HG02884 (cell line): ENCODE results near the gene ZFP1.
"Not testable (repeated sequence)": the region's sequence is repeated elsewhere in the genome, so short reads cannot be mapped to it uniquely, and the experiment has no call there.

ENCODE experiments used
- ATAC-seq: cut with Tn5 transposase; IDR thresholded peaks from one replicate; pipeline ENCODE4 v1.9.1; 2021; ENCODE audit warnings: mild to moderate bottlenecking, moderate library complexity; ENCODE audit not compliant: unreplicated experiment

ZFP1 gene

GRCh38 chr16:75203096-75203495 is 54.8 kb downstream of the ZFP1 start:
- no peak for ATAC-seq

- no peak for ATAC-seq
These were observed 55.5 kb downstream of the ZFP1 start for GRCh38 chr16:75203667-75204409.

GRCh38 chr16:75204410-75204758 is 56.1 kb downstream of the ZFP1 start:
- no peak for ATAC-seq

- ATAC-seq = not testable (repeated sequence)
These were observed 56.6 kb downstream of the ZFP1 start for GRCh38 chr16:75204905-75205304.

GRCh38 chr16:75205438-75205837 is 57.1 kb downstream of the ZFP1 start:
- ATAC-seq = not testable (repeated sequence)

GRCh38 chr16:75205961-75206748 is 57.8 kb downstream of the ZFP1 start:
- ATAC-seq = peak; percentile 22

GRCh38 chr16:75206749-75207451 is 58.6 kb downstream of the ZFP1 start, which contains the start of gene CTRB2:
TSS of gene CTRB2 (minus strand) at chr16:75207161. CDS start at chr16:75207141, 20 bp downstream.
- peak; percentile 56 for ATAC-seq

- ATAC-seq = no peak
These were observed 59.5 kb downstream of the ZFP1 start for GRCh38 chr16:75207831-75208230.

- ATAC-seq = no peak
These were observed 60.0 kb downstream of the ZFP1 start for GRCh38 chr16:75208242-75208825.

- no peak for ATAC-seq
These were observed 60.7 kb downstream of the ZFP1 start for GRCh38 chr16:75208861-75209505.

GRCh38 chr16:75209514-75209913 is 61.2 kb downstream of the ZFP1 start:
- ATAC-seq = not testable (repeated sequence)

GRCh38 chr16:75209944-75210343 is 61.6 kb downstream of the ZFP1 start:
- no peak for ATAC-seq

- not testable (repeated sequence) for ATAC-seq
These were observed 63.0 kb downstream of the ZFP1 start for GRCh38 chr16:75211286-75211685.

- ATAC-seq = no peak
These were observed 67.8 kb downstream of the ZFP1 start for GRCh38 chr16:75216127-75216526.

GRCh38 chr16:75216576-75216975 is 68.3 kb downstream of the ZFP1 start:
- no peak for ATAC-seq

- no peak for ATAC-seq
These were observed 69.1 kb downstream of the ZFP1 start for GRCh38 chr16:75217389-75217851.

GRCh38 chr16:75218256-75219076 is 70.1 kb downstream of the ZFP1 start, which contains the start of gene CTRB1:
TSS of gene CTRB1 (plus strand) at chr16:75218988. CDS start at chr16:75219008, 20 bp downstream.
- ATAC-seq = peak; percentile 79

- ATAC-seq = no peak
These were observed 70.8 kb downstream of the ZFP1 start for GRCh38 chr16:75219088-75219487.

- no peak for ATAC-seq
These were observed 71.5 kb downstream of the ZFP1 start for GRCh38 chr16:75219838-75220237.
